Measurements from ENCODE around the gene AOPEP. TPM values are rescaled to one million over a fixed set of nuclear protein-coding genes. Genes with fewer than 3 reads are reported as not detected.
A peak's percentile ranks its signal among the peaks of the same experiment; 100 is the strongest.

AOPEP gene
- total and polyA plus RNA-seq, 2 donors (not counting 1 experiment from before 2014, with no cell fraction given), result 66.1 to 94.1 TPM

DNA sequence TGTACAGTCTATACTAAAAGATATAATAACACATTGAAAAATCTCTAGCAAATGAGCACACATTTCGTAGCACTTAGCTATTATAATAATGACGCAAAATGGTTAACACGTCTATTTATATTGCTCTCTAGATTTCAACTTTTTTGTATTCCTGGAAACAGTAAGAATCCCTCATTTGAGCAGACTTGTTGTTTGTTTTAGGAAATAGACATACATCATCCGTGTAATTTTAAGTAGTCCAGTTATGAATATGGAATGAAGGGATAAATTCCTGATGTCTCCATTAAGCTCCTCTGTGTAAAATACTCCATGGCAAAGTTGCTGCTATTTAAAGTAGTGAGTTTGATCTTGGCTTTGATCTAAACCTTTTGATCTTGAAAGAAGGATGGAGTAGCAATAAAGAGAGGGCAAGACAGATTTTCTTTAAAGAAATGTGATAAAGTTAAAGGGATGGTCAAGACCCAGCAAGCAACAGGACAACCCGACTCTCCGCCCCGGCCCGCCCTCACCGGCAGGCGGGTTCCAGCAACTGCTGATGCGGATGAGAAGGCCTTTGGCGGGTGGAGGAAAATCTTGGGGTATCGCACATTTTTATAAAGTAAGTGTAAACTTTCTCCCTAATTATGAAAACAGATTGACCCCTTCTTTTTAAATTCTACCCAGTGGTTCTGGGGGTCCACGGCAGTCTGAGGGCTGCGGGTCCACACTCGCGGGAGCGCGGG, 277.4 kb downstream of the AOPEP start:
- Histone ChIP-seq H4K20me1 (ENCODE audit: control insufficient read depth, extremely low read depth, insufficient read depth, low read length) (no peaks in the 10 kb centered on the region), H3K9ac (ENCODE audit: insufficient read depth, low read length) (peak overlapping the region; percentile 92), H2AFZ (ENCODE audit: low read length) (no peak overlapping the region), H3K4me2 (ENCODE audit: extremely low read depth, insufficient read depth, low read length) (peak overlapping the region; percentile 76), H3K79me2 (ENCODE audit: control insufficient read depth, insufficient read depth, low read length) (peaks cover 40% of the 10 kb centered on the region), H3K27ac (ENCODE audit: insufficient read depth, low read length) (peak overlapping the region; percentile 92), H3K9me3 (ENCODE audit: control insufficient read depth, insufficient read depth, low read depth, low read length) (no peaks in the 10 kb centered on the region), H3K4me3 (replicated peaks in 1 of 4; ENCODE audit: control extremely low read depth in 1 of 4, insufficient read depth in 1 of 4, low read depth in 3 of 4, low read length in 4 of 4) (peak overlapping the region; percentile 71 to 86 (median 76)), H3K4me1 (ENCODE audit: control insufficient read depth, extremely low read depth, insufficient read depth, low read length) (peaks cover 2% of the 10 kb centered on the region), H3K36me3 (ENCODE audit: control insufficient read depth, insufficient read depth, low read length) (no peaks in the 10 kb centered on the region), H3K27me3 (ENCODE audit: control insufficient read depth, insufficient read depth, low read length) (no peaks in the 10 kb centered on the region)
- TF ChIP-seq EZH2 (IDR thresholded peaks at IDR 0.05; ENCODE audit: low read length, missing control alignments), result no peak
- TF ChIP-seq, protein P1, sequence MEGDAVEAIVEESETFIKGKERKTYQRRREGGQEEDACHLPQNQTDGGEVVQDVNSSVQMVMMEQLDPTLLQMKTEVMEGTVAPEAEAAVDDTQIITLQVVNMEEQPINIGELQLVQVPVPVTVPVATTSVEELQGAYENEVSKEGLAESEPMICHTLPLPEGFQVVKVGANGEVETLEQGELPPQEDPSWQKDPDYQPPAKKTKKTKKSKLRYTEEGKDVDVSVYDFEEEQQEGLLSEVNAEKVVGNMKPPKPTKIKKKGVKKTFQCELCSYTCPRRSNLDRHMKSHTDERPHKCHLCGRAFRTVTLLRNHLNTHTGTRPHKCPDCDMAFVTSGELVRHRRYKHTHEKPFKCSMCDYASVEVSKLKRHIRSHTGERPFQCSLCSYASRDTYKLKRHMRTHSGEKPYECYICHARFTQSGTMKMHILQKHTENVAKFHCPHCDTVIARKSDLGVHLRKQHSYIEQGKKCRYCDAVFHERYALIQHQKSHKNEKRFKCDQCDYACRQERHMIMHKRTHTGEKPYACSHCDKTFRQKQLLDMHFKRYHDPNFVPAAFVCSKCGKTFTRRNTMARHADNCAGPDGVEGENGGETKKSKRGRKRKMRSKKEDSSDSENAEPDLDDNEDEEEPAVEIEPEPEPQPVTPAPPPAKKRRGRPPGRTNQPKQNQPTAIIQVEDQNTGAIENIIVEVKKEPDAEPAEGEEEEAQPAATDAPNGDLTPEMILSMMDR (conservative IDR thresholded peaks at IDR 0.05 in 1 of 2, IDR thresholded peaks at IDR 0.05 in 1 of 2; ENCODE audit: low read depth in 1 of 2, low read length in 2 of 2), result peak in 1 of 2 donors; percentile 20
- peak; percentile 49 to 69 for DNase-seq (ENCODE audit: low read depth in 2 of 2)

DNA sequence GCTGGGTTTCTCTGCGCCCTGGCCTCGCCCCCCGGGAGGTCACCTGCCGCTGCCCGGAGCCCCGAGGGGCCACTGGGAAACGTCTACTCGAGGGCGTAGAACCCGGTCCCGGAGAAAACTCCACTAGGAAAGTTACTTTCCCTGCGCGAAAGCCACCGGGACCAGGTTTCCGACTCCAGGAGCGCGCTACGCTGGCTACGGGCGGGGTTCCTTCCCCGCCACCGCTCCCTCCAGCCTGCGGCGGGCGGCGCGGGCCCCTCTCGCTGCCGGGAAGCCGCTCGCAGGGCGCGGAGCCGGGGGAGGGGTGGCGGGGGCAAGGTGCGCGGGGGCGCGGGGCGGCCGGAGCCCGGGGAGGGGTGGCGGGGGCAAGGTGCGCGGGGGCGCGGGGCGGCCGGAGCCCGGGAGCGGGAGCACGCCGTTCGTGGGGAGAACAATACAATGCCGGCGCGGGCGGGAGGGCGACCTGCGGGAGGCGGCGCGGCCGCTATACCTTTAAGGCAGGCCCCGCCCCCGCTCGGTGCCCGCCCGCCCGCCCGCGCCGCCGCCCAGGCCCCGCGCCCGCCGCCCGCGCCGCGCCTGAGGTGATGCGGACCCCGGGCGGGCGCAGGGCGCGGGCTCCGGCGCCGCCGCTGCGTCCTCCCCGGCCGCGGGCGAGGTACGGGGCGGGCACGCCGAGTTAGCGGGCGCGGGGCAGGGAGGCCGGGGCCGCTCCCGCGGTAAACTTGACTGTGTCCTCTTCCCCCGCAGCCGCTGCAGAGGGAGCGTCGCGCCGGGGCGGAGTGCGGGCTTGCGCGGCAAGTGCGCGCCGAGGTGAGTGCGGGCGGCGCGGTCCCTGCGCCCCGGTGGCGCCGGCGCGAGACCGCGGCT, 278.1 kb downstream of the AOPEP start:
- DNase-seq (ENCODE audit: low read depth in 2 of 2), result peak; percentile 20 to 54
- H4K20me1 ChIP-seq (ENCODE audit: control insufficient read depth, extremely low read depth, insufficient read depth, low read length), result no peaks in the 10 kb centered on the region

More for the DNA sequence above, 278.1 kb downstream of the AOPEP start:
- peak overlapping the region; percentile 93 for H3K27ac ChIP-seq (ENCODE audit: insufficient read depth, low read length)
- peak overlapping the region; percentile 92 for H3K9ac ChIP-seq (ENCODE audit: insufficient read depth, low read length)
- TF ChIP-seq, protein P1 (conservative IDR thresholded peaks at IDR 0.05 in 1 of 2, IDR thresholded peaks at IDR 0.05 in 1 of 2; ENCODE audit: low read depth in 1 of 2, low read length in 2 of 2), result no peak
- no peak for TF ChIP-seq EZH2 (IDR thresholded peaks at IDR 0.05; ENCODE audit: low read length, missing control alignments)
- H3K36me3 ChIP-seq (ENCODE audit: control insufficient read depth, insufficient read depth, low read length), result no peaks in the 10 kb centered on the region
- H3K27me3 ChIP-seq (ENCODE audit: control insufficient read depth, insufficient read depth, low read length), result no peaks in the 10 kb centered on the region
- no peak overlapping the region for H2AFZ ChIP-seq (ENCODE audit: low read length)
- H3K79me2 ChIP-seq (ENCODE audit: control insufficient read depth, insufficient read depth, low read length), result peaks cover 46% of the 10 kb centered on the region
- H3K4me1 ChIP-seq (ENCODE audit: control insufficient read depth, extremely low read depth, insufficient read depth, low read length), result peaks cover 4% of the 10 kb centered on the region
- peak overlapping the region; percentile 73 to 86 (median 79) for H3K4me3 ChIP-seq (replicated peaks in 1 of 4; ENCODE audit: control extremely low read depth in 1 of 4, insufficient read depth in 1 of 4, low read depth in 3 of 4, low read length in 4 of 4)
- H3K9me3 ChIP-seq (ENCODE audit: control insufficient read depth, insufficient read depth, low read depth, low read length), result no peaks in the 10 kb centered on the region
- H3K4me2 ChIP-seq (ENCODE audit: extremely low read depth, insufficient read depth, low read length), result peak overlapping the region; percentile 76
